ENCODE results near the gene HAGHL. TPM values are rescaled to one million over a fixed set of nuclear protein-coding genes. Genes with fewer than 3 reads are reported as not detected.

Gene HAGHL
- total and polyA plus RNA-seq, 2 experiments from 2014 or later = 21.6 to 35.3 TPM

DNA sequence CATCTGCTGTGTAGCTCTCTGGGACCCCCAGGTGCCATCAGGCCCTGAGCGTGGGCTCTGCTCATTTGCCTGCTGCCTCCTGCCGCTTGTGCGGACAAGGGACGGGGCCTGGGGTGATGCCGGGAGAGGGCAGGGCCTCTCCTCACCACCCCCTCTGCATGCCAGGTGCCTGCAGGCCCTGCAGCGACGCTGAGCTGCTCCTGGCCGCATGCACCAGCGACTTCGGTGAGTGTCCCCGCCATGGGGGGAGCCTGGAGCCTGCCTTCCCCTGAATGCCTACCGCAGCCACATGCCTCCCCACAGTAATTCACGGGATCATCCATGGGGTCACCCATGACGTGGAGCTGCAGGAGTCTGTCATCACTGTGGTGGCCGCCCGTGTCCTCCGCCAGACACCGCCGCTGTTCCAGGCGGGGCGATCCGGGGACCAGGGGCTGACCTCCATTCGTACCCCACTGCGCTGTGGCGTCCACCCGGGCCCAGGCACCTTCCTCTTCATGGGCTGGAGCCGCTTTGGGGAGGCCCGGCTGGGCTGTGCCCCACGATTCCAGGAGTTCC, 10.1 kb upstream of the HAGHL start:
- H3K27ac ChIP-seq (ENCODE audit: low read depth) = no peak overlapping the region
- H3K79me2 ChIP-seq (replicated peaks; ENCODE audit: insufficient read depth) = no peaks in the 10 kb centered on the region
- no peaks in the 10 kb centered on the region for H4K20me1 ChIP-seq (replicated peaks; ENCODE audit: insufficient read depth)
- no peak overlapping the region for H3K4me3 ChIP-seq
- Mint-ChIP-seq H3K36me3 (ENCODE audit: low read depth) (no peaks in the 10 kb centered on the region), H3K27ac (no peak overlapping the region), H3K9me3 (peaks cover 4% of the 10 kb centered on the region; the same call in 1 of the 3 replicates), H3K27me3 (ENCODE audit: insufficient read depth, low read depth, poor library complexity) (peaks cover 42% of the 10 kb centered on the region), H3K4me3 (no peak overlapping the region; the same call in 2 of the 3 replicates), H3K4me1 (peaks cover 13% of the 10 kb centered on the region; the same call in 2 of the 3 replicates)
- peaks cover 12% of the 10 kb centered on the region; the same call in 1 of the 2 replicates for H3K4me1 ChIP-seq (ENCODE audit: insufficient read depth)
- H3K27me3 ChIP-seq (ENCODE audit: insufficient read depth) = peaks cover 53% of the 10 kb centered on the region
- H3K9me2 ChIP-seq (ENCODE audit: insufficient read depth) = no peaks in the 10 kb centered on the region
- H2AFZ ChIP-seq = no peak overlapping the region
- no peaks in the 10 kb centered on the region for H3F3A ChIP-seq (replicated peaks; ENCODE audit: low read depth)
- TF ChIP-seq EZH2 (IDR thresholded peaks at IDR 0.05; ENCODE audit: low read depth, unreplicated experiment) = no peak
- H3K36me3 ChIP-seq (ENCODE audit: insufficient read depth) = no peaks in the 10 kb centered on the region
- no peak overlapping the region; the same call in 1 of the 2 replicates for H3K4me2 ChIP-seq
- DNase-seq (ENCODE audit: low spot score) = no peak
- ATAC-seq = no peak

DNA sequence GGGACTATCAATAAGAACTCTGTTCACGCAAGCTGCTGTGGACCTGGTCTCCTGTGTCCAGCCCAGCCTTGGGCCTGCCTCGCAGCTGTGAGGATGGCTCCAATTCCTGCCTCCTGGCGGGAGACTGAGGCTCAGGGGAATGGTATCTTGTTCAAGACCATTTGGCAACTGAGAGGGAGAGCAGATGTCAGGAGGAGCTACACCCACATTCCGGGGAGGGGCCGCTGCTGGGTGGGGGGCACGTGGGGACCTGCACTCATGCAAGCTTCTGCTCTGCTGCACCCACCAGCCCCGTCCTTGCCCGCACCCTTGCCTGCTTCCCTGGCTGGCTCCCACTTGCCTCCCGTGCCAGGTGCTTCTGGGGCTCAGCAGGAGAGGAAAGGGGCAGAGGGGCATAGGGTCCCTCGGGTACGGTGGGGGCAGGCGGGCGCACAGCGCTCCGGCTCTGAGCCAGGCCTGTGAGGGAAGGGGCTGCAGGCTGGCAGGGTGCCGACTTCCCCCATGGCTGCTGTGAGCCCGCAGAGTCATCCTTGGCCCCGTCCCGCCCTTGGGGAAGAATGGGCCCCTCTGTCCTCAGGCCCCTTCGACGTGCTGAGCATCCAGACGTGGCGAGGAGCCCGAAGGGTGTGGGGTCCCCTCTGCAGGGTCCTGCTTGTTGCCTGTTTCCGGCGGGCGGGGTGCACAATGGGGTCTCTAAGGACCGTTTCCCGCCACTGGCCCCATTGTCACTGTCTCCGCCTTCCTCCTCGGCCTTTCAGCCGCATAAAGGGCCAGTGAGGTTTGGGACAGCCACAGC, 9.3 kb upstream of the HAGHL start:
- peaks cover 4% of the 10 kb centered on the region; the same call in 1 of the 3 replicates for H3K9me3 Mint-ChIP-seq
- H3K4me1 Mint-ChIP-seq = peaks cover 13% of the 10 kb centered on the region; the same call in 2 of the 3 replicates
- Histone ChIP-seq H3K4me1 (ENCODE audit: insufficient read depth) (peaks cover 12% of the 10 kb centered on the region; the same call in 1 of the 2 replicates), H3K27ac (ENCODE audit: low read depth) (no peak overlapping the region), H3K4me3 (no peak overlapping the region), H3F3A (replicated peaks; ENCODE audit: low read depth) (no peaks in the 10 kb centered on the region), H4K20me1 (replicated peaks; ENCODE audit: insufficient read depth) (no peaks in the 10 kb centered on the region), H2AFZ (no peak overlapping the region), H3K79me2 (replicated peaks; ENCODE audit: insufficient read depth) (no peaks in the 10 kb centered on the region), H3K36me3 (ENCODE audit: insufficient read depth) (no peaks in the 10 kb centered on the region), H3K4me2 (no peak overlapping the region), H3K27me3 (ENCODE audit: insufficient read depth) (peaks cover 46% of the 10 kb centered on the region), H3K9me2 (ENCODE audit: insufficient read depth) (no peaks in the 10 kb centered on the region)
- H3K27me3 Mint-ChIP-seq (ENCODE audit: insufficient read depth, low read depth, poor library complexity) = peaks cover 40% of the 10 kb centered on the region
- no peaks in the 10 kb centered on the region for H3K36me3 Mint-ChIP-seq (ENCODE audit: low read depth)
- ATAC-seq (no peak), DNase-seq (ENCODE audit: low spot score) (no peak)
- no peak overlapping the region for H3K4me3 Mint-ChIP-seq
- no peak overlapping the region for H3K27ac Mint-ChIP-seq
- TF ChIP-seq JUNB (IDR thresholded peaks at IDR 0.05; ENCODE audit: unreplicated experiment) = no peak
- TF ChIP-seq, protein P1, sequence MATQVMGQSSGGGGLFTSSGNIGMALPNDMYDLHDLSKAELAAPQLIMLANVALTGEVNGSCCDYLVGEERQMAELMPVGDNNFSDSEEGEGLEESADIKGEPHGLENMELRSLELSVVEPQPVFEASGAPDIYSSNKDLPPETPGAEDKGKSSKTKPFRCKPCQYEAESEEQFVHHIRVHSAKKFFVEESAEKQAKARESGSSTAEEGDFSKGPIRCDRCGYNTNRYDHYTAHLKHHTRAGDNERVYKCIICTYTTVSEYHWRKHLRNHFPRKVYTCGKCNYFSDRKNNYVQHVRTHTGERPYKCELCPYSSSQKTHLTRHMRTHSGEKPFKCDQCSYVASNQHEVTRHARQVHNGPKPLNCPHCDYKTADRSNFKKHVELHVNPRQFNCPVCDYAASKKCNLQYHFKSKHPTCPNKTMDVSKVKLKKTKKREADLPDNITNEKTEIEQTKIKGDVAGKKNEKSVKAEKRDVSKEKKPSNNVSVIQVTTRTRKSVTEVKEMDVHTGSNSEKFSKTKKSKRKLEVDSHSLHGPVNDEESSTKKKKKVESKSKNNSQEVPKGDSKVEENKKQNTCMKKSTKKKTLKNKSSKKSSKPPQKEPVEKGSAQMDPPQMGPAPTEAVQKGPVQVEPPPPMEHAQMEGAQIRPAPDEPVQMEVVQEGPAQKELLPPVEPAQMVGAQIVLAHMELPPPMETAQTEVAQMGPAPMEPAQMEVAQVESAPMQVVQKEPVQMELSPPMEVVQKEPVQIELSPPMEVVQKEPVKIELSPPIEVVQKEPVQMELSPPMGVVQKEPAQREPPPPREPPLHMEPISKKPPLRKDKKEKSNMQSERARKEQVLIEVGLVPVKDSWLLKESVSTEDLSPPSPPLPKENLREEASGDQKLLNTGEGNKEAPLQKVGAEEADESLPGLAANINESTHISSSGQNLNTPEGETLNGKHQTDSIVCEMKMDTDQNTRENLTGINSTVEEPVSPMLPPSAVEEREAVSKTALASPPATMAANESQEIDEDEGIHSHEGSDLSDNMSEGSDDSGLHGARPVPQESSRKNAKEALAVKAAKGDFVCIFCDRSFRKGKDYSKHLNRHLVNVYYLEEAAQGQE (IDR thresholded peaks at IDR 0.05; ENCODE audit: unreplicated experiment) = no peak
- TF ChIP-seq NANOG (IDR thresholded peaks at IDR 0.05; ENCODE audit: borderline replicate concordance) = no peak
- TF ChIP-seq CREB1 (CRISPR knock-in tag; IDR thresholded peaks at IDR 0.05; ENCODE audit: low read depth) = no peak
- TF ChIP-seq POLR2AphosphoS5 (IDR thresholded peaks at IDR 0.05; ENCODE audit: low read depth) = no peak
- TF ChIP-seq ZNF114 (CRISPR knock-in tag; IDR thresholded peaks at IDR 0.05) = no peak
- TF ChIP-seq, protein P2, sequence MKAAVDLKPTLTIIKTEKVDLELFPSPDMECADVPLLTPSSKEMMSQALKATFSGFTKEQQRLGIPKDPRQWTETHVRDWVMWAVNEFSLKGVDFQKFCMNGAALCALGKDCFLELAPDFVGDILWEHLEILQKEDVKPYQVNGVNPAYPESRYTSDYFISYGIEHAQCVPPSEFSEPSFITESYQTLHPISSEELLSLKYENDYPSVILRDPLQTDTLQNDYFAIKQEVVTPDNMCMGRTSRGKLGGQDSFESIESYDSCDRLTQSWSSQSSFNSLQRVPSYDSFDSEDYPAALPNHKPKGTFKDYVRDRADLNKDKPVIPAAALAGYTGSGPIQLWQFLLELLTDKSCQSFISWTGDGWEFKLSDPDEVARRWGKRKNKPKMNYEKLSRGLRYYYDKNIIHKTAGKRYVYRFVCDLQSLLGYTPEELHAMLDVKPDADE (IDR thresholded peaks at IDR 0.05) = no peak
- TF ChIP-seq ZNF331 (CRISPR knock-in tag; IDR thresholded peaks at IDR 0.05; ENCODE audit: low read depth) = no peak
- TF ChIP-seq EZH2phosphoT487 (IDR thresholded peaks at IDR 0.05; ENCODE audit: unreplicated experiment) = no peak
- TF ChIP-seq, protein P3, sequence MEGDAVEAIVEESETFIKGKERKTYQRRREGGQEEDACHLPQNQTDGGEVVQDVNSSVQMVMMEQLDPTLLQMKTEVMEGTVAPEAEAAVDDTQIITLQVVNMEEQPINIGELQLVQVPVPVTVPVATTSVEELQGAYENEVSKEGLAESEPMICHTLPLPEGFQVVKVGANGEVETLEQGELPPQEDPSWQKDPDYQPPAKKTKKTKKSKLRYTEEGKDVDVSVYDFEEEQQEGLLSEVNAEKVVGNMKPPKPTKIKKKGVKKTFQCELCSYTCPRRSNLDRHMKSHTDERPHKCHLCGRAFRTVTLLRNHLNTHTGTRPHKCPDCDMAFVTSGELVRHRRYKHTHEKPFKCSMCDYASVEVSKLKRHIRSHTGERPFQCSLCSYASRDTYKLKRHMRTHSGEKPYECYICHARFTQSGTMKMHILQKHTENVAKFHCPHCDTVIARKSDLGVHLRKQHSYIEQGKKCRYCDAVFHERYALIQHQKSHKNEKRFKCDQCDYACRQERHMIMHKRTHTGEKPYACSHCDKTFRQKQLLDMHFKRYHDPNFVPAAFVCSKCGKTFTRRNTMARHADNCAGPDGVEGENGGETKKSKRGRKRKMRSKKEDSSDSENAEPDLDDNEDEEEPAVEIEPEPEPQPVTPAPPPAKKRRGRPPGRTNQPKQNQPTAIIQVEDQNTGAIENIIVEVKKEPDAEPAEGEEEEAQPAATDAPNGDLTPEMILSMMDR (conservative IDR thresholded peaks at IDR 0.05; ENCODE audit: low read depth in 2 of 2) = no peak
- no peak for TF ChIP-seq STAT1 (IDR thresholded peaks at IDR 0.05; ENCODE audit: unreplicated experiment)
